Stimulated activated CD4-positive, alpha-beta T cell treated with anti-CD3 and anti-CD28 coated beads, Interleukin-15, amount 100 ng/mL, for 24 hours (primary cell): ENCODE measurements around the gene WWC1.
"Not testable (repeated sequence)": the region's sequence is repeated elsewhere in the genome, so short reads cannot be mapped to it uniquely, and the experiment has no call there.

Experiments
- DNase-seq: peaks from one replicate; pipeline ENCODE4 v3.0.0-alpha.2; 2020

WWC1 gene

DNA sequence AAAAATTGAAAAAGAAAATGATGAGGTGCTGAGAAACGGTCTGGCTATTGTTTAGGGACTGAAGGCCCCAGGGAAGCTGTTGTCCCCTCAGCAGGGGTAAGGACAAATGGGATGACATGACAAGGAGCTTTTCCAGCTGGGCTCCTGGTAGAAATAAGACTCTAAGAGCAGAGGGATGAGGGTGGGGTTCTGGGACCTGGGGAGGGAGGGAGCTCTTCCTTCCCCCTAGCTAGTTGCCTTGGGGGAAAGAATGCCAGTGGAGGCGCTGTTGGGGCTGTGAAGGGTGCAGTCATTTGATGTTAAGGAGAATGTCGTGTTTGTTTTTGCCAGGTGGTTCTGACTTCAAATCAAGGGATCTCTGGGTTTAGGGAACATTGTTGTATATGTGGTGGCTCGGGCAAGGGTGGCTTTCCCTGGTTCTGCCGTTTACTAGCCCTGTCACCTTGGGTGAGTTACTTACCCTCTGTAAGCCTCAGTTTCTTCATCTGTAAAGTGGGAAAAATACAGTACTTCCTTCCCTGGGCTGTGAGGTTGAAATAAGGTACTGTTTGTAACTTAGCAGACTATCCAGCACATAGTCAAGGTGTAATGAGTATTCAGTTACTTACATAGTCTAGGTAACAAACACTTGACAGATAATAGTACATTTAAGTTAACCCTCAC lies 47.8 kb downstream of the WWC1 start:
- DNase-seq: no peak

- DNase-seq: not testable (repeated sequence)
These were observed 48.3 kb downstream of the WWC1 start for GRCh38 chr5:168339772-168340140.

- no peak for DNase-seq
These were observed 49.0 kb downstream of the WWC1 start for GRCh38 chr5:168340487-168340886.

GRCh38 chr5:168341178-168341577 lies 49.7 kb downstream of the WWC1 start:
- DNase-seq: no peak

GRCh38 chr5:168342151-168342825 lies 50.8 kb downstream of the WWC1 start:
- DNase-seq: no peak

DNA sequence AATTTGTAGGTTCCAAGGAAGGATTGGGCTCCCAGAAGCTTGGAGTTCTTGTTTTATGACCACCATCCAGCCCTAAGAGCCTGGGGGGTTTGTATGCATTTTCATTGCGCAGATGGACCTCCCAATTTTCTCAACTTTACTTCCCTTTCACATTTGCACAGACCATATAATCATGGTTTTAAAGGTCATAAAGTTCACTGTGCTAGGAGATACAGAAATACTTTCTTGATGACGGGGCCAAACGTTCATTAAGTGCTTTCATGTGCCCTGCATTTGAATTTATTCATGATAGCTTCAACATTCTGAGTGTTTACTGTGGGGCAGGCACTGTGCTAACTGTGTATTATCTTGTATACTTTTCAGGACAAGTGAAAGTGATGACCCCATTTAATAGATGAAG lies 51.5 kb downstream of the WWC1 start:
- no peak for DNase-seq

DNA sequence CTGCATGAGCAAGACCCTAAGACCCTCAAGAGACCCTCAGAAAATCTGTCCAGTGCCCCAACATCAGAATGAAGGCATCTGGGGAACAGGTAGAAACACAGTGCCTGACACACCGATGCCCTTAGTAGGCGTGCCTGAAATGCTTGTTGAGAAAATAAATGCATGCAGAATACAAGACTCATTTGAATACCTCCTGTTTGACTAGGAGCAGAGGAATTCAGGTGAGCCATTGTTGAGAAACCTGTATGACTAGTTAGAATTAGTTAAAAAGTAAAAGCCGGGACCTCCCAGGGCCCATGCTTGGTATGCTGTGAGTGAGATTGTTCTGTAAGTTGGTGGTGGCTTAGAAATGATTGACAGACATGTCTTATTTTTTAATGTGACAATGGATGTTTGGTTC lies 55.0 kb downstream of the WWC1 start:
- DNase-seq: no peak

GRCh38 chr5:168347368-168348083 lies 56.1 kb downstream of the WWC1 start:
- DNase-seq: no peak

GRCh38 chr5:168348084-168348414 lies 56.6 kb downstream of the WWC1 start:
- DNase-seq: no peak

GRCh38 chr5:168350315-168350714 lies 58.9 kb downstream of the WWC1 start:
- DNase-seq: no peak

DNA sequence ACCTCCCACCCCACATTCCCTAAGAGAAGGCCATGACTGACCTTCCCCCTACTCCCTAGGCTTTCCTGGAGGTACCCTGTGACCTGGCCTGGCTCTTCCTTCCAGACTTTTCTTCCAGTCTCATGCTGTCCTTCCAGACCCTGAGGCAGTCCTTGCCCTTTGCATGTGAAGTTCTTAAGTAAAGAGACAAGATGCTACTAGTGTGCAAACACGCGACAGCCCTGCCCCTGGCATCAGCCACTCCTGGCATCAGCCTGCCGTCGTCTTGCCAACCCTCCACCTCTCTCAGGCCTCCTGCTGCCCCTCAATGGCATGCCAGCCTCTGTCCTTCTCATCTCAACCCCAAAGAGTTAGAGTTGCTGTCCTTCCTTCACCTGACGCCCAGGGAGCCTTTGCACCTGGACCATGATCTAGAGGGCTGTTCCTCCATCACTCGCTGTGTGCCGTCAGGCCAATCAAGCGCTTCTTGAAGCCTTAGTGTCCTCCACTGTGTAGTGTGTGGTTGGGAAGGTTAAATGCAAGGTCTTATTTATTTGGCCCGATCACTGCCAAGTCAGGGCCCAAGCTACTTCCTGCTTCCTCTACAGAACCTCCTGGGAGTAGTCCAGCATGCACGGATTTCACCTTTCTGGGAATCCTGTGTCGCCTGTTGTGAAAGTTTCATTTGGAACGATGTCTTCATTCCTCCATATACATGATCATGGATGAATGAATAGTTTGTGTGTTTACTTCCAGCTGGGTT lies 61.9 kb downstream of the WWC1 start:
- DNase-seq: no peak

DNA sequence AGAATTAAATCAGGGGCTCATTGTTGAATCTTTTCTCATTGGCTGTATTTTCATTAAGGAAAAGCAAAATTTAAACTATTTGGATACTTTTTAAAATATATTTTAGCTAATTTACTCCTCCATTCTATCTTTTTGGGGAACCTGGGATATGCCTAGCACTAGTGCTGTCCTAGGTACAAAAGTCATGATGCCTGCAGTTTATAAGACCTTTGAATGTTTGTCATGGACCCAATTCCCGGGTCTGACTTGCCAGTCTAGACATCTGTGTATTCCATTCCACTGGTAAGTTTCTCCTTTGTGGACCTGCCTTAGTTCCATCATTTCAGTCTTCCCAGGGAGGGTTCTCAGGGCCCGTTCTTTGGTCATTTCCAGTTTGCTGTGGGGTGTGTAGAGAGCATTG lies 63.0 kb downstream of the WWC1 start:
- no peak for DNase-seq

- no peak for DNase-seq
These were observed 64.7 kb downstream of the WWC1 start for GRCh38 chr5:168356171-168356570.

GRCh38 chr5:168356592-168356991 lies 65.1 kb downstream of the WWC1 start:
- DNase-seq: no peak

DNA sequence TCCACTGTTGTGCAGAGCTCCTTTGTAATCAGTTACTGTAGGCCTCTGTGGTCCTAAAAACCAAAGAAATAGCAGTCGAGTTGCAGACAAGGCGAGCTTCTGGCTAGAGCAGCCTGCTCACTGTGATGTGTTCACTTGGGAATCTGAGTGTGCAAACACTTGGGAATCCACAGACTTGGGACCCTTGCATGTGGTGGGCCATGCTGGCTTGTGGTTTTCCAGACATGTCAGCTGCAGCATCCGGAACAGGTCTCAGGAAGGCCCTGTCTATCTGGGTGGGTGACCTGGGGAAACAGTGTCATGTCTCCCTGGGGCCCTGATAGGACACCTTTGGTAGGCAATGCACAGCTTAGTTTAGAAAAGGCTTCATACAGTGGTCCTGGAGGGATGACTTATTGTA lies 66.4 kb downstream of the WWC1 start:
- DNase-seq: no peak

GRCh38 chr5:168359820-168360460 lies 68.5 kb downstream of the WWC1 start:
- DNase-seq: no peak

DNA sequence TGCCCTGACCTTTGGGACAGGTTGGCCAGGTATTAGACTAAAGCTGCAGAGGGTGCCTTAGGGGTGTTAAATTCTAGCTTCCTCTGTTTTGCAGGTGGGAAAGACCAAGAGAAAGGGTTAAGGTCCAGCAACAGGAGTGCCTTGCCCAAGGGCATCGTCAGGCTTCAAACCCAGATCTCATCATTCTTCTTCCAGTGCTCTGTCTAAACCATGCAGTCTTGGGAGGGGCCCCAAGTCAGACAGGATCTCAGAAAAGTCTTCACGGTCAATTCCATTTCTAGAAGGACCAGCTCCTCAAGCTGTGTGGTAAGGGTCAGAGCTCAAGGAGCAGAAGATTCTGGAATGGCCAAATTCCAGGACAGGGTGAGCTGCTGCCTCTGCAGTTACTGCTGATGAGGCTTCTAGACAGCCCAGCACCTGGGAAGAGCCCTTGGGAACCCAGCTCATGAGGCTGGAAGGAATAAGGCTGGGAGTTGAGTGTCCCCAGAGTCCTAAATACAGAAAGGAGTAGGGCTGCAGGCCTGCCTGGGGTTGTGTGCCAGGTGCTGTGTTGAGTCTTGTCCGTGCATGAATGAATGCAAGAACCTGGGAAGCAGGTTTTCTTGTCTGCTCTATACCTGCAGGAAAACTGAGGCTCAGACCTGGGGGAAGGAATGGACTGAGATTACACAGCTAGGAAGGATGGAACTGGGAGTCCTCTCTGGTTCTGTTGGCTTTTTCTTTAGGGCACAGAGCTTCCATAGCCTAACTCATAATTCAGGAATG lies 69.3 kb downstream of the WWC1 start:
- DNase-seq: no peak

DNA sequence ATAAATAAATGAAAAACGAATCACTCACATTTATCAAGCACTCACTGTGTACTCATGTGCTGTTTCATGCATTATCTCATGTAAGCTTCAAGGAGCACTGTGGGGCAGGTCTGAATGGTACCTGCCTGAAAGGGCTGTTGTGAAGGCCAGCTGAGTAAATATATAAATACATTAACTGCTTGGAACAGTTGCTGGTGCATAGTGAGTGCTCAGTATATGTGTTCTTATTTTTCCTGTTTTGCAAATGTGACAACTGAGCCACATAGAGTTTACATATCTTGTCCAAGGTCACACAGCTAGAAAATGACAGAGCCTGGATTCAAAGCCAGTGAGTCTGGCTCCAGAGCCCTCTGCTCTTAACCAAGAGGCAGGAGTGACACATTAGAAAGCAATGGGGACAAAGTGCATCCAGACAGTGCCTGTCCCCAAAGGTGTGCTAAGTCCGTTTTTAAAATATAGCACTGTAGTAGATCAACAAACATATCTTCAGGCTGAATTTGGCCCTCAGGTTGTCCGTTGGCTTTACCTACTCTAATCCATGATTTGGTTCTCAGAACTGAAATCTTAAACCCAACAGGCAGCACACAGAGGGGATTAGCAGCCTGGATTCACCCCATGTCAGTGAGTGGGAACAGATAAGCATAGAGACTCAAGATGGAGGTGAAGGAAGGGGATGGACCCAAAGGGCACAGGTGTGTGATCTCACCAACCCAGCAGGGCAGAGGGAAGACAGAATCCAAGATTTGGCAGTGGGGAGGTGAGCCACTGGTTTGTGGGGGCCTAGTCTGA lies 70.8 kb downstream of the WWC1 start:
- no peak for DNase-seq

- DNase-seq: no peak
These were observed 72.8 kb downstream of the WWC1 start for GRCh38 chr5:168364151-168364661.

DNA sequence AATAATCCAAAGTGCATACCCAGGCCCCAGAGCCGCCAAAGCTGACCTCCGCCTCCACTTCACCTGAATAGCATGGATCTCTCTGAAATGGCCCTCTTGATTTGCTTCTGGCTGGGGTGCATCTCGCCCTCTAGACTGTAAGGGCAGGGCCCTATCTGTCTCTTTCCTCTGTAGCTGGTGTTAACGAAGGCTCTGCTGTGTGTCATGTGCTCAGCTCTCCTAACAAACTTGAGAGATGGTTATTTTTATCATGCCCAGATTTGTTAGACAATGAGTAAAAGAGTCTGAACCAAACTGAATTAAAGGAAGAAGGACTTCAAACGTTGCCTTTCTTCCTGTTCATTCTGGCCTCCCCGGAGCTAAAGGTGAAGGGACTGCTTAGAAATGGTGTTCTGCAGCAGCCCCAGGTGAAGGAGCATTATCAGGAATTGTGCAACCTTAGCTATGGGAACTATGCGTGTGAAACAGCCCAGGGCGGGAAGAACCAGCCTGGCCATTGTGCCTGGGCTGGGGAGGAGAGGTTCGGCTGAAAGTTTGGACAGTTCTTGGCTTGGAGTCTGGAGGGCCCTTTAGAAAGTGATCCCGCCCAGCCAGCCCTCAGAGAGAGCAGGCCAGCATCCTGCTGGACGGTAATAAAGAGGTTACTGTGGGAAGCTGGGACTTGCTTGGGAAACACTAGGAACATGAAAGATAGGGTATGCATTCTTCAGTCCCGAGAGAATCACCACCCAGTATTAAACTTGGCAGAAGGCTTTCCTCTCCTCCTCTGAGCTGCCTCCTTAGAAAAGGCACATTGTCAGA lies 73.5 kb downstream of the WWC1 start:
- DNase-seq: no peak
